Measurements from ENCODE around the gene KRTAP4-3.
"Not testable (repeated sequence)": the region's sequence is repeated elsewhere in the genome, so short reads cannot be mapped to it uniquely, and the experiment has no call there.

The KRTAP4-3 gene

GRCh38 chr17:41168121-41168520 is at the start of gene KRTAP4-3:
KRTAP4-3 (minus strand) TSS chr17:41168221; CDS start chr17:41168172, 49 bp downstream.
- DNase-seq = no peak

- DNase-seq = no peak
Measured at GRCh38 chr17:41215681-41216080, 47.7 kb upstream of the KRTAP4-3 start.

- DNase-seq = no peak
Measured at GRCh38 chr17:41212524-41213169, 44.6 kb upstream of the KRTAP4-3 start.

GRCh38 chr17:41211845-41212466 is 43.9 kb upstream of the KRTAP4-3 start:
- DNase-seq = no peak

- DNase-seq = no peak
Measured at GRCh38 chr17:41199421-41200078, 31.5 kb upstream of the KRTAP4-3 start.

- DNase-seq = no peak
Measured at GRCh38 chr17:41196068-41196467, 28.0 kb upstream of the KRTAP4-3 start.

GRCh38 chr17:41190328-41190727 is 22.3 kb upstream of the KRTAP4-3 start:
- no peak for DNase-seq

GRCh38 chr17:41189837-41190318 is 21.9 kb upstream of the KRTAP4-3 start, which contains the start of gene KRTAP9-1:
KRTAP9-1 (plus strand) TSS chr17:41189887; CDS start chr17:41189887, 0 bp downstream.
- DNase-seq = not testable (repeated sequence)

- no peak for DNase-seq
Measured at GRCh38 chr17:41186872-41187271, 18.9 kb upstream of the KRTAP4-3 start.

- DNase-seq = no peak
Measured at GRCh38 chr17:41185001-41185400, 17.0 kb upstream of the KRTAP4-3 start.

- no peak for DNase-seq
Measured at GRCh38 chr17:41184480-41184961, 16.5 kb upstream of the KRTAP4-3 start, which contains the start of gene KRTAP4-1. KRTAP4-1 (minus strand) TSS chr17:41184911; CDS start chr17:41184854, 57 bp downstream.

- DNase-seq = no peak
Measured at GRCh38 chr17:41178843-41179616, 11.0 kb upstream of the KRTAP4-3 start.

- no peak for DNase-seq
Measured at GRCh38 chr17:41178341-41178740, 10.3 kb upstream of the KRTAP4-3 start.

GRCh38 chr17:41177727-41178271 is 9.8 kb upstream of the KRTAP4-3 start, which contains the start of gene KRTAP4-2:
KRTAP4-2 (minus strand) TSS chr17:41178221; CDS start chr17:41178164, 57 bp downstream.
- no peak for DNase-seq

GRCh38 chr17:41176744-41177387 is 8.8 kb upstream of the KRTAP4-3 start:
- no peak for DNase-seq

GRCh38 chr17:41171886-41172285 is 3.9 kb upstream of the KRTAP4-3 start:
- DNase-seq = no peak

GRCh38 chr17:41167561-41167960 is 460 bp downstream of the KRTAP4-3 start:
- DNase-seq = no peak

- no peak for DNase-seq
Measured at GRCh38 chr17:41163828-41164227, 4.2 kb downstream of the KRTAP4-3 start.

GRCh38 chr17:41160648-41161047 is 7.4 kb downstream of the KRTAP4-3 start, which contains the start of gene KRTAP4-4:
KRTAP4-4 (minus strand) TSS chr17:41160748; CDS start chr17:41160691, 57 bp downstream.
- DNase-seq = no peak

- not testable (repeated sequence) for DNase-seq
Measured at GRCh38 chr17:41160190-41160589, 7.8 kb downstream of the KRTAP4-3 start.
